HG03095 (cell line): ENCODE data around the gene OR10P1.
A peak's percentile ranks its signal among the peaks of the same experiment; 100 is the strongest.
"Not testable (repeated sequence)": the region's sequence is repeated elsewhere in the genome, so short reads cannot be mapped to it uniquely, and the experiment has no call there.

Source experiments
- ATAC-seq: cut with Tn5 transposase; IDR thresholded peaks from one replicate; pipeline ENCODE4 v1.9.1; 2021; ENCODE audit warnings: moderate library complexity; ENCODE audit not compliant: unreplicated experiment

Gene OR10P1

DNA sequence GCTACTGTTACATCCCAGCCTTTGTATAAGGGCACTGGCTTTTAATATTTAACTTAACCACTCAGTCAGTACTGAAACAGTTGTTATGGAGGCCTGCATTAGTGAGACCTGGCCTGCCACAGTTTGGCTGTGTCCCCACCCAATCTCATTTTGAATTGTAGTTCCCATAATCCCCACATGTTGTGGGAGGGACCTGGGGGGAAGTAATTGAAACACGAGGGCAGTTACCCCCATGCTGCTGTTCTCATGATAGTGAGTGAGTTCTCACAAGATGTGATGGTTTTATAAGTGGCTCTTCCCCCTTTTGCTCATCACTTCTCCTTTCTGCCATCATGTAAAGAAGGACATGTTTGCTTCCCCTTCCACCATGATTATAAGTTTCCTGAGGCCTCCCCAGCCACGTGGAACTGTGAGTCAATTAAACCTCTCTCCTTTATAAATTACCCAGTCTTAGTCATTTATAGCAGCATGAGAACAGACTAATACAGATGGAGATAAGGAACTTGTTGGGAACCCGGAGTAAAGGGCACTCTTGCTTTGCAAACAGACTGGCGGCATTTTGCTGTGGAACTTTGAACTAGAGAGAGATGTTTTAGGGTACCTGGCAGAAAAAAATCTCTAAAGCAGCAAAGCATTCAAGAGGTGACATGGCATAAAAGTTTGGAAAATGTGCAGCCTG, 14.1 kb downstream of the OR10P1 start:
- ATAC-seq = not testable (repeated sequence)

DNA sequence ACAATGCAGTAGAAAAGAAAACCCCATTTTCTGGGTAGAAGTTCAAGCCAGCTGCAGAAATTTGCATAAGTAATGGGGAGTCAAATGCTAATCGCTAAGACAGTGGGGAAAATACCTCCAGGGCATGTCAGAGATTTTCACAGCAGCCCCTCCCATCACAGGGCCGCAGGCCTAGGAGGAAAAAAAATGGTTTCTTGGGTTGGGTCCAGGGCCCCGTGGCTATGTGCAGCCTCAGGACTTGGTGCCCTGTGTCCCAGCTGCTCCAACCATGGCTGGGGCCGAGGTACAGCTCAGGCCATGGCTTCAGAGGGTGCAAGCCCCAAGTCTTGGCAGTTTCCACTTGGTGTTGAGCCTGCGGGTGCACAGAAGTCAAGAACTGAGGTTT, 14.6 kb downstream of the OR10P1 start:
- ATAC-seq = no peak

DNA sequence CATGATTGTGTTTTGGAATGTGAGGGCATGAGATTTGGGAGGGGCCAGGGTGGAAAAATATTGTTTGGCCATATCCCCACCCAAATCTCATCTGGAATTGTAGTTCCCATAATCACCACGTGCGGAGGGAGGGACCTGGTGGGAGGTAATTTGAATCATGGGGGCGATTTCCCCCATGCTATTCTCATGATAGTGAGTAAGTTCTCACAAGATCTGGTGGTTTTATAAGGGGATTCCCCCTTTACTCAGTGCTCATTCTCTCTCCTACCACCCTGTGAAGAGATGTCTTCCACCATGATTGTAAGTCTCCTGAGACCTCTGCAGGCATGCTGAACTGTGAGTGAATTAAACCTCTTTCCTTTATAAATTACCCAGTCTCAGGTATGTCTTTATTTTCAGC, 15.7 kb downstream of the OR10P1 start:
- no peak for ATAC-seq

DNA sequence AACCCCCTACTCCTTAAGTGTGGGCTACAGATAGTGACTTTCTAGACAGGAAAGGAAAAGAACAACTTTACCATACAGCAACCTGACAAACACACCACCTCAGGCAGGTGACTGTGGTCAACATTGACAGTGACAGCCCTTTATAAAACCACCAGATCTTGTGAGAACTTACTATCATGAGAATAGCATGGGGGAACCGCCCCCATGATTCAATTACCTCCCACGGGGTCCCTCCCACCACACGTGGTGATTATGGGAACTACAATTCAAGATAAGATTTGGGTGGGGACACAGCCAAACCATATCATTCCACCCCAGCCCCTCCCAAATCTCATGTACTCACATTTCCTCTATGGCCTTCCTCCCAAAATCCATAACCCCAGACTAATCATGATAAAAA, 16.3 kb downstream of the OR10P1 start:
- no peak for ATAC-seq

DNA sequence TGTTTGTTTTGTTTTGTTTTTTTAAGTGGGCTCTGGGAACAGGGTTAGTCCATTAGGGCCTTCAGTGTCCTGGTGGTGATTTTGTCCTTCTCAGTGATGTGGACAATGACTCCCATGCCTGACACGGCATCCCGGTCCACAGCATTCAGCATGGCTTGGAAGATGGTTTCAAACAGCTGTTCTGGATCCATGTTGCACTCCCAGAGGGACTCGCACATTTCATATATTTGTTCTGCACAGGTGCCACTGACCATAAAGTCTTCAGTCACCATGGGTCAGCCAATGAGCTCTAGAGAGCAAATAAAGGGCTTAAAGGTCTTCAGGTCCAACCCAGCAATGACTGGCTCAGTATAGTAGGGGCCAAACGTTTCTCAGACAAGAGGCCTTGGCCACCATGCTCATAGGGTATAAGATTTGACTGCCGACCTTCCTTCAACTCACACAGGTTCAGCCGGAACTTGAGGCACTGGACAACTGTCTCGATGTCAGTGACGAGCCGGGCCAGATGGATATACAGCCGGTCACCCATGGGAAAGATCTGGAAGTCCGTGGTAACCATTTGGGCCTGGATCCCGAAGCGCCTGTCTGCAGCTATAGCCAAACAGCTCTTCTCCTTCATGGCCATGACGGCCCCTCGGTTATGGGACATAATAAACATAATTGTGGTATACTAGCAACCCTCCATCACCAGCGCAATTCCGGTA, 18.0 kb downstream of the OR10P1 start:
- no peak for ATAC-seq

DNA sequence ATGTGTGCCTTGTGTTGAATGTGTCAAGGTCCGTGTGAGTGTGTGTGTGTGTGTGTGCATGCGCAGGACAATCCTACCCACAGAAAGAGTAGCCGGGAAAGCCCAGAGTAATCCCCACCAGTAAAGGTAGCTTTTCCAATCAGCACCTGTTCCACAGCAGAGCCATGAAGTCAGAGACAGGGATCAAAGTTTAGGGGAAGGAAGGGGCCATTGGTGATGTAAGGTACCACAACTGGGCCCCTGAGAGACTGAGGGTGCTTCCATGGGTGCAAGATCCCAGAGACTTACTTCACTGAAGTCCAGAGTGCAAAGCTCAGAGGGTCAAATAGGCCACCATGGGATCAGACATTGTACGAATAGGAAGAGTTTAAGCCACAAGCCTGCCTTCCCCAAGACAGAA, 20.5 kb downstream of the OR10P1 start:
- ATAC-seq = no peak

DNA sequence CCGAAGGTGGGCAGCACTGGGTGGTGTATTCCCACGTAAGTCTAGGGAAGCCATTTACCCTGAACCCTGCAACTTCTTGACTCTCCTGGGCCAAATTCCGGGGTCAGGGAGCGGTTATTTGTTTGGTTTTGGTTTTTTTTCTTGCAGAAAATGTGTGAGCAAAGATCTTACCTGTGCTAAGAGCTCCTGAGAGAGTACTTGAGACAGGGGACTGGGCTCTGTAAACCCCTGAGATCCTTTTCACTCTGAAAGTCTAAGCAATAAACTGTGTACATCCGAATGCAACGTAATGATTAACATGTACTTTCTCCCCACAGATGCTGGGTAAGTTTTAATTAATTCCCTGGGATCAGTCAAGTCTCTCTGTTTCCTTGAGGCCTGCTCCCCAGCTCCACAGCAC, 21.5 kb downstream of the OR10P1 start:
- ATAC-seq = no peak

DNA sequence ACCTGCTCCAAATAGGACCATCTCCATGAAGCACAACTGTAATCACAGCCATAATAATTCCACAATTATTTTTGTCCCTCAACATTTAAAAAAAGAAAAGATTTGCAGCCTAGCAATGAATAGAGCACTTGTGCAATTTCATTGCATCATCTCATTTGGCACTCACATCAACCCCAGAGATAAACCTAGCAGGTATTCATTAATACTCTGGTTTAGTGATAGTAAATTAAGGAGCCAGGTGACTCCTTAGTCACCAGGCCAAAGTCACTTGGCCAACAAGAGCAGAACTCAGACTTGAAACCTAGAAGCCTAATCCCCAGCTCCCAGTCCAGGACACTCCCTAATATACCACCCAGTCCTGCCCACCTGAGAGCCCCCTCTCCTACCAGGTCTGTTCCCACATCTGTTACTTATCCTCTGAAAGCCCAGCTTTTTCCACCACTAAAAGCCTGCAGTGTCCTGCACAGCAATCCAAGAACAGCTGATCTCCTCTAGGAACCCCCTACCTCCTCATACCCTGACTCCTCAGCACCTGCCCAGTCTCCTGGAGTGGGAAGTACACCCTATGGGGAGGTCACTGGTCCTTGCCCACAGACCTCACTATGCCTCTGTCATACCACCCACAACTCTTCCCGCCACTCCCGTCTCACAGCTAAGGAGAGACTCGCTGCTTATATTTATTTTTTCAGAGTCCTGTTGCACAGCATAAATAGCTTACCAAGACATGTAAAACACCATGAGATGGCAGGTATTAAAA, 22.1 kb downstream of the OR10P1 start:
- no peak for ATAC-seq

DNA sequence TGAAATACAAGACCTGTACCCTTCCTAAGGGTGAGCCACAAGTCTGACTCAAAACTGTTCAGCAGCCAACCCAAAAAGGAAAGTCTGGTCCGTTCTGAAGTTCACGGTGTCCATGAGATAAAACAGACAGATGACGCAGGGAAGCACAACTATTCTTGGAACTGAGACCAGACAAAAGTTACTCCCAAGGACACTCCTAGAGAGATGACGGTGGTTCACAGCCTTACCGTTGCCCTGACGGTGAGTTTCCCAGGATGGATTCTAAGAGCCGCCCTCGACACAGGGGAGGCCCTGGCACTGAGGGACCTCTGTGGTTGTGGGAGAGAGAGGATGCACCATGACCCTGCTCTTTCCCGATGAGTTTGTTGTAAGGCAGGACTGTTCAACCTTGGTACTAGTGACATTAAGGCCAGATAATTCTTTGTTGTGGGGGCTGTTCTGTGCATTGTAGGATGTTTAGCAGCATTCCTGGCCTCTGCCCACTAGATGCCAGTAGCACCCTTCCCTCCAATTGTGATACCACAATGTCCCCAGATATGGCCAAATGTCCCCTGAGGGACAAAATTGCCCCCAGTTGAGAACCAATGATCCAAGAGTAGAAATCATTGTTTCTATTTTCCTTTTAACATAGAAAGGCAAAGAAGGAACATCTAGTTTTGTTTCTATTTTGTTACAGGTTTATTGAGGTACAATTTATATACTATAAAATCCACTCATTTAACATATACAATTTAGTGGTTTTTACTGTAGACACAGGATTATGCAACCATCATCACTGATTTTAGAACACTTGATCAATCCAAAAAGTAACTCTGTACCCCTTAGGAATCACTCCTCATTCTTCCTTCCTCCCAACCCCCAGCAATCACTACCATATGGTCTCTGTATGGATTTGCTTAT, 23.0 kb downstream of the OR10P1 start:
- ATAC-seq = no peak

DNA sequence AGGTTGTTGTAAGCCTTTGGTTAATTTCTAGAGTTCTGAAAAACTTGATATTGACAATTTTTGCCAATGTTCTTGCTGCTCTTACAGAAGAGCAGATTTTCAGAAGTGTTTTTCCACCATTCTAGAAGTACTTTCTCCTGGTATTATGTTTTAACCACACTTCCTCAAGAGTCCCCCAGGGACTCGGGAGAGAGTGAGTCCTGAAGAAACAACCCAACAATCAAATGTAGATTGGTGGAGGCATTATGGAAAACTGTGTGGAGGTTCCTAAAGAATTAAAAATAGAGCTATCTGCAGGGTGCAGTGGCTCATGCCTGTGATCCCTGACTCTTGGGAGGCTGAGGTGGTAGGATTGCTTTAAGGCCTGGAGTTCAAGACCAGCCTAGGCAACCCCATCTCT, 26.7 kb downstream of the OR10P1 start:
- ATAC-seq = no peak

DNA sequence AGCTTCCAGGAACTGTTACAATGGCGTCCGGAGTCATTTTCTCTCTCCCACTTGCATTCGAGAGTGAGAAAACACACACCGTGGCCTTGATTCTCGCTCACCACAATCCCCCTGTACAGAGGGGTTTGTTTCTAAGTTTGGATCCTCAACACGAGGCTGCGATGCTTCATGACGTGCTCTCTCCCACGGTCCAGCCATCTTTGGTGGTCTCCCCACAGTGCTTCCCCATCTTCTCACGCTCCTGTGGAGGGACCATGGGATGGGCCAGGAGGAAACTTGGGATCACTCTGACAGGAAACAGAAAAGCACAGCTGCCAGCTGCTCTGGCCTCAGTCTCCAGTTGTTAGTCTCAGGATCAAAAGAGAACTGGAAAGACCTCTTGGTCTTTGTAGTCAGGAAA, 28.1 kb downstream of the OR10P1 start:
- ATAC-seq = no peak

DNA sequence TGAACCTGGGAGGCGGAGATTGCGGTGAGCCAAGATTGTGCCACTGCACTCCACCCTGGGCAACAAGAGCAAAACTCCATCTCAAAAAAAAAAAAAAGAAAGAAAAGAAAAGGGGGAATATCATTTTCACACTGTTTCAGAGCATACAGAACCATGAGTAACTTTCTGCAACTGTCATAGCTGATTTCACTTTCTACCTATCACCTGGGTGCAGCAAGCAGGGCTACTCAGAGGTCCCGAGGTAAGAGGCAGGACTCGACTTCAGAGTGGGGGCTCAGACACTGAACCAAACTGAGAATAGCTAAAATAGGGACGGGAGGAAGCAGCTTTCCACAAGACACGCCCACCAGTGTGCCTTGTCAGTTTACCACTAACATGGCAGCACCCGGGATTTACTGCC, 29.8 kb downstream of the OR10P1 start:
- ATAC-seq = no peak

DNA sequence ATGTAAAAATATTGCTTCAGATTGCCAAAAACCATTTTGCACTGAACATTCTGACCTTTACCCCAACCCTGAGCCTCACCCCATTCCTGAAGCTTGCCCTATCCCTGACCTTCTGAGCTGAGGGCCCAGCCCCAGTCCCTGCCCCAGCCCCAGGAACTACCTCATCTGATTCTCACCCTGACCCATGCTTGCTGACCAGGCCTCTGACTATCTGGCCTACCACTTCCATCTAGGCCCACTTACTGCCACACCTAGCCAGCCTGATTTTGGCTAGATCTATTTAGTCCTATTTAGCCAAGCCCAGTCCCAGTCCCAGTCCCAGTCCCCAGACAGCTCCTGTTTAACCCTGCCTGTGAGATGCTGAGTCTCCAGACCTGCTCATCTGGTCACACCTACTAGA, 33.6 kb downstream of the OR10P1 start:
- ATAC-seq = no peak

DNA sequence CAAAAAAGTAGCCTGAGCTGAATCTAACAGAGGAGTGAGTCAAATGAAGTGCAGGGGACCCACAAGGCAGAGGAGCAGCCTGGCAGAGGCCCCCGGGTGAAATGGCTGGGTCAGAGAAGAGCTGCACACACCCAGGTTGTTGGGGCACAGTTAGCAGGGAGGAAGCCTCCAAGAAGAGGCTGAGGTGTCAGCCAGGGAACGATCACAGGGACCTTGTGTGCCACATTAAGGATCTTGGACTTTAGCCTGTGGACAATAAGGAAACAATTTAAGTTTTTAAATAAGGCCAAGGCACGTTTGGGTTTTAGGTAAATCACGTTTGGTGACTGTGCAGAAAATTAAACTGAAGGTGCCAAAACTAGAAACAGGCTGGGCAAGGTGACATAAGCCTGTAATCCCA, 35.1 kb downstream of the OR10P1 start:
- ATAC-seq = no peak

DNA sequence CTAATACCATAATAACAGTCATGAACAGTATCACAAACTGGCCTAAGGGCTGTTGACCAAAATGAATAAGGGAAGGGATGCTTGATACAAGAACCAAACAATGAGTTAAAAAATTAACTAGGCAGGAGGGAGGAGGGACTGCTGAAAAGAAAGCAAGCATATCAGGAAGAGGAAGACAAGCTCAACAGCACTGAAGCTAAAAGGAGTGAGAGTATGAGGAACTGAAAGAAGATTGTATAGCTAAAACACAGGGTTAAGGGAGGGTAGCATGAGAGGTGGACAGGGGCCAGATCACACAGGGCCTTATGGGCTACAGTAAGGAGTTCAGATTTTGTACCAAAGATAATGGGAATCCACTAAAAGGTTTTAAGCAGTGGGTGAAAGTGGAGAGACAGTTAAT, 36.9 kb downstream of the OR10P1 start:
- peak; percentile 98 for ATAC-seq

DNA sequence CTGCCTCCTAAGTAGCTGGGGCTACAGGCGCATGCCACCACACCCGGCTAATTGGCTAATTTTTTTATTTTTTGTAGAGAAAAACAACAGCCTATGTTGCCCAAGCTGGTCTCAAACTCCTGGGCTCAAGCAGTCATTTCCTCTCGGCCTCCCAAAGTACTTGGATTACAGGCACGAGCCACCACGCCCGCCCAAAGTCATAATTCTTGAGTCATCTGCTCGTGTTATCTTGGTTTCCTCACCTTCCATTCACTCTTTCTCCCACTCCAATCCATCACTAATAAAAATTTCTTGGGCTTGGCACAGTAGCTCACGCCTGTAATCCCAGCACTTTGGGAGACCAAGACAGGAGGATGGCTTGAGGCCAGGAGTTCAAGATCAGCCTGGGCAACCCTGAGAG, 39.0 kb downstream of the OR10P1 start:
- no peak for ATAC-seq

DNA sequence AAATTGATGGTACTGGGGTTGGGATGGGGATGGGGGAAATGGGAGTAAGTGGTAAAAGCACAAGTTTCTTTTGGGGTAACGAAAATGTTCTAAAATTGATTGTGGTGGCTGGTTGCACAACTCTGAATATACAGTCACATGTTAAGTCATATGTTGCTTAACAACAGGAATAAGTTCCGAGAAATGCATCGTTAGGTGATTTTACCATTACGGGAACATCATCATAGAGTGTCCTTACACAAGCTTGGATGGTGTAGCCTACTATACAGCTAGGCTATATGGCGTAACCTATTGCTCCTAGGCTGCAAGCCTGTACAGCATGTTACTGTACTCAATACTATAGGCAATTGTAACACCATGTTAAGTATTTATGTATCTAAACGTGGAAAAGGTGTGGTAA, 40.0 kb downstream of the OR10P1 start:
- no peak for ATAC-seq

DNA sequence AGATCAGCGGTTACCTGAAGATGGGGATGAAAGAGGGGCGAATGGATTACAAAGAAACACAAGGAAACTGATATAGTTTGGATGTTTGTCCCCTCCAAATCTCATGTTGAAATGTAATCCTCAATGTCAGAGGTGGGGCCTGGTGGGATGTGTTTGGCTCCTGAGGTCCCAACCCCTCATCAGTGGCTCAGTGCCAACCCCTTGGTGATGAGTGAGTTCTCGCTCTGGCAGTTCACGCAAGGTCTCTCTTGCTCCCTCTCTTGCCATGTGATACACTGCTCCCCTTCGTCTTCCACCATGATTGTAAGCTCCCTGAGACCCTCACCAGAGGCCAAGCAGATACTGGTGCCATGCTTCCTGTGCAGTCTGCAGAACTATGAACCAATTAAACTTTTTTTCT, 43.0 kb downstream of the OR10P1 start:
- ATAC-seq = no peak

DNA sequence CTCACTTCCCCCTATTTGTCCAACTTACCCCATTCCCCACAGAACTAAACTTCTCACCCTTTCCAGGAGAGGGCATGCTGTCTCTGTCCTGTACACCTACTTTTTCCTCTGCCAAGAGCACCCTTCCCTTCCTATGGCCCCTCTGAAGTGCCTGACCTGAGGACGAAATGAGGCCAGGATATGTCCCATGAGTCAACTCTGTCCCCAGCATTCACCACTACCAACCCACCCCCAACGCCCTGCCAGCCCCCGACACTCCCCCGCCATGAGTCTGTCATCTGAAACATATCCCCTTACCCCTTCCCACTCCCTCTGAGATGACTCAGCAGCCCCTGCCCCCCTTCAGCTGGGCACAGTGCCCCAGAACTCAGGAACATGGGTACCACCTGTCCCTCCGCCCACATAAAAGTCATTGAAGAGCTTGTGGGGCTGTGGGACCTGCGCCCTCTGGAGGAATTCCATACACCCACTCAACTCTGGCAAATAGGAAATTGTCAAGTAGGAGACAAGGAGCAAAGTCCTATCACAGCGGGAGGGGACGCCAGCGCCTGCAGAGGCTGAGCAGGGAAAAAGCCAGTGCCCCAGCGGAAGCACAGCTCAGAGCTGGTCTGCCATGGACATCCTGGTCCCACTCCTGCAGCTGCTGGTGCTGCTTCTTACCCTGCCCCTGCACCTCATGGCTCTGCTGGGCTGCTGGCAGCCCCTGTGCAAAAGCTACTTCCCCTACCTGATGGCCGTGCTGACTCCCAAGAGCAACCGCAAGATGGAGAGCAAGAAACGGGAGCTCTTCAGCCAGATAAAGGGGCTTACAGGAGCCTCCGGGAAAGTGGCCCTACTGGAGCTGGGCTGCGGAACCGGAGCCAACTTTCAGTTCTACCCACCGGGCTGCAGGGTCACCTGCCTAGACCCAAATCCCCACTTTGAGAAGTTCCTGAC, 44.7 kb downstream of the OR10P1 start:
- ATAC-seq = no peak
